Fibroblast of villous mesenchyme (primary cell): ENCODE results near the gene DYNLL2. TPM values are rescaled to one million over a fixed set of nuclear protein-coding genes. Genes with fewer than 3 reads are reported as not detected.
A peak's percentile ranks its signal among the peaks of the same experiment; 100 is the strongest.
"Not testable (repeated sequence)": the region's sequence is repeated elsewhere in the genome, so short reads cannot be mapped to it uniquely, and the experiment has no call there.

Source experiments
- DNase-seq: peaks from one replicate; pipeline ENCODE4 v3.0.0-alpha.2; 2010; ENCODE audit warnings: low read depth
- H3K4me3 ChIP-seq: 2 replicates; pipeline ENCODE4 v1.5.1; 2011; ENCODE audit warnings: low read depth, mild to moderate bottlenecking, low read length
- CTCF ChIP-seq: IDR thresholded peaks from 2 replicates; pipeline ENCODE4 v1.5.1; 2012; ENCODE audit warnings: low read depth, mild to moderate bottlenecking, low read length; ENCODE audit not compliant: insufficient read depth
- total RNA-seq: library from RNA; depleted of rRNA; stranded (reverse); fragments of >200 nt; gene quantifications from 2 replicates; pipeline ENCODE4 v1.2.3, GENCODE V29; 2012

Gene DYNLL2
- total RNA-seq, result 11.6 and 12.5 TPM in 2 replicates

- peak within 1 kb of the TSS; percentile 87 for H3K4me3 ChIP-seq
- TF ChIP-seq CTCF, result no peak
- peak; percentile 87 for DNase-seq
Measured at GRCh38 chr17:58082870-58083490, at the start of gene DYNLL2. Gene DYNLL2 (plus strand): TSS chr17:58083419. CDS start chr17:58087091, 3,672 bp downstream.

GRCh38 chr17:58039975-58040374 lies 43.2 kb upstream of the DYNLL2 start:
- no peak overlapping the region for H3K4me3 ChIP-seq
- TF ChIP-seq CTCF, result no peak
- no peak for DNase-seq

- no peak for TF ChIP-seq CTCF
- H3K4me3 ChIP-seq, result no peak overlapping the region
- no peak for DNase-seq
Measured at GRCh38 chr17:58040386-58040785, 42.8 kb upstream of the DYNLL2 start.

GRCh38 chr17:58041161-58041560 lies 42.1 kb upstream of the DYNLL2 start:
- H3K4me3 ChIP-seq, result no peak overlapping the region
- DNase-seq, result no peak
- TF ChIP-seq CTCF, result no peak

GRCh38 chr17:58043221-58044181 lies 39.7 kb upstream of the DYNLL2 start:
- no peak for TF ChIP-seq CTCF
- H3K4me3 ChIP-seq, result no peak overlapping the region
- DNase-seq, result no peak

- H3K4me3 ChIP-seq, DNase-seq: not testable (repeated sequence)
Measured at GRCh38 chr17:58044256-58044655, 39.0 kb upstream of the DYNLL2 start.

GRCh38 chr17:58046239-58047094 lies 36.8 kb upstream of the DYNLL2 start:
- no peak for DNase-seq
- no peak overlapping the region for H3K4me3 ChIP-seq
- no peak for TF ChIP-seq CTCF
